HepG2 (cell line): ENCODE results near the gene ZNF567. TPM values are rescaled to one million over a fixed set of nuclear protein-coding genes. Genes with fewer than 3 reads are reported as not detected.

Experiments
- ATF1 ChIP-seq: IDR thresholded peaks from 2 replicates; pipeline ENCODE4 v1.6.1; 2016; ENCODE audit warnings: mild to moderate bottlenecking, control low read depth
- HIVEP1 ChIP-seq: sonication (generic); formaldehyde crosslinking; IDR thresholded peaks from 2 replicates; pipeline ENCODE4 v1.4.0; 2020; ENCODE audit warnings: mild to moderate bottlenecking, missing genetic modification reagents
- KDM5A ChIP-seq: fragments of 200-600 bp; sonication (generic); IDR thresholded peaks from 2 replicates; pipeline ENCODE4 v1.7.0; 2018; ENCODE audit warnings: antibody characterized with exemption, mild to moderate bottlenecking, low read length, borderline replicate concordance
- MAF1 ChIP-seq: sonication (generic); formaldehyde crosslinking; IDR thresholded peaks from 2 replicates; pipeline ENCODE4 v1.5.0; 2020; ENCODE audit warnings: missing genetic modification reagents, borderline replicate concordance
- MIER3 ChIP-seq: IDR thresholded peaks from 2 replicates; pipeline ENCODE4 v1.6.1; 2016; ENCODE audit warnings: missing compliant biosample characterization, borderline replicate concordance
- NR2C2 ChIP-seq: sonication (generic); formaldehyde crosslinking; IDR thresholded peaks from 2 replicates; pipeline ENCODE4 v1.4.0; 2020; ENCODE audit warnings: missing genetic modification reagents, mild to moderate bottlenecking, moderate library complexity, borderline replicate concordance
- THAP11 ChIP-seq: IDR thresholded peaks from 2 replicates; pipeline ENCODE4 v1.6.1; 2016; ENCODE audit warnings: missing biosample characterization, missing genetic modification reagents
- TOE1 ChIP-seq: sonication (generic); formaldehyde crosslinking; IDR thresholded peaks from 2 replicates; pipeline ENCODE4 v1.4.0; 2020; ENCODE audit warnings: mild to moderate bottlenecking, missing genetic modification reagents
- YY1 ChIP-seq: IDR thresholded peaks from 2 replicates; pipeline ENCODE4 v1.6.1; 2011; ENCODE audit warnings: low read length, low read depth, moderate library complexity, mild to moderate bottlenecking; ENCODE audit not compliant: insufficient read depth, insufficient replicate concordance
- ZEB1 ChIP-seq: IDR thresholded peaks from 2 replicates; pipeline ENCODE4 v1.6.1; 2012; ENCODE audit warnings: mild to moderate bottlenecking, low read depth, inconsistent platforms; ENCODE audit not compliant: insufficient replicate concordance
- ZFP1 ChIP-seq: IDR thresholded peaks from 2 replicates; pipeline ENCODE4 v1.6.1; 2016
- ZNF234 ChIP-seq: sonication (generic); formaldehyde crosslinking; conservative IDR thresholded peaks from 2 replicates; pipeline ENCODE4 v1.5.1; 2020; ENCODE audit warnings: mild to moderate bottlenecking, missing genetic modification reagents
- ZNF263 ChIP-seq: sonication (generic); formaldehyde crosslinking; IDR thresholded peaks from 2 replicates; pipeline ENCODE4 v1.4.0; 2020; ENCODE audit warnings: missing genetic modification reagents
- ZNF616 ChIP-seq: sonication (generic); formaldehyde crosslinking; IDR thresholded peaks from 2 replicates; pipeline ENCODE4 v1.5.0; 2020; ENCODE audit warnings: low read depth, mild to moderate bottlenecking, missing genetic modification reagents
- ZNF674 ChIP-seq: sonication (generic); formaldehyde crosslinking; IDR thresholded peaks from 2 replicates; pipeline ENCODE4 v1.5.0; 2020; ENCODE audit warnings: low read depth, mild to moderate bottlenecking, missing genetic modification reagents
- polyA plus RNA-seq, 8 experiments: library from polyadenylated mRNA; depleted of rRNA in 3 of 8; stranded (reverse) in 7 of 8; unstranded in 1 of 8; fragments of >200 nt; fragmentation: Illumina TruSeq in 4 of 8; extraction: Trizol in 4 of 8; gene quantifications; 2 replicates each; pipeline versions ENCODE4 v1.2.1 to v1.2.3, GENCODE V29; 2011 to 2016; ENCODE audit warnings: low read depth in 4 of 8, missing spikeins in 1 of 8, mixed read lengths in 1 of 8; ENCODE audit not compliant: insufficient read depth in 1 of 8
- total RNA-seq, 5 experiments: library from RNA; depleted of rRNA; stranded (reverse); fragments of >200 nt; fragmentation: Illumina TruSeq; extraction: Trizol; gene quantifications; 2 replicates each; pipeline ENCODE4 v1.2.3, GENCODE V29; 2016; ENCODE audit warnings: low read depth in 1 of 5
- TF ChIP-seq, protein P1 (sequence below): IDR thresholded peaks from 2 replicates; pipeline ENCODE4 v1.6.1; 2016
- TF ChIP-seq, protein P2 (sequence below): sonication (generic); formaldehyde crosslinking; IDR thresholded peaks from 2 replicates; pipeline ENCODE4 v1.5.0; 2020; ENCODE audit warnings: mild to moderate bottlenecking, missing genetic modification reagents, borderline replicate concordance
- TF ChIP-seq, protein P3 (sequence below): sonication (generic); formaldehyde crosslinking; IDR thresholded peaks from 2 replicates; pipeline ENCODE4 v1.9.0; 2021; ENCODE audit warnings: missing genetic modification reagents, borderline replicate concordance

Gene ZNF567
- total and polyA plus RNA-seq, 2 of the 13 experiments (the other 11 are each of a cell fraction or from before 2014, with no cell fraction given): 3.1 to 6.8 TPM

DNA sequence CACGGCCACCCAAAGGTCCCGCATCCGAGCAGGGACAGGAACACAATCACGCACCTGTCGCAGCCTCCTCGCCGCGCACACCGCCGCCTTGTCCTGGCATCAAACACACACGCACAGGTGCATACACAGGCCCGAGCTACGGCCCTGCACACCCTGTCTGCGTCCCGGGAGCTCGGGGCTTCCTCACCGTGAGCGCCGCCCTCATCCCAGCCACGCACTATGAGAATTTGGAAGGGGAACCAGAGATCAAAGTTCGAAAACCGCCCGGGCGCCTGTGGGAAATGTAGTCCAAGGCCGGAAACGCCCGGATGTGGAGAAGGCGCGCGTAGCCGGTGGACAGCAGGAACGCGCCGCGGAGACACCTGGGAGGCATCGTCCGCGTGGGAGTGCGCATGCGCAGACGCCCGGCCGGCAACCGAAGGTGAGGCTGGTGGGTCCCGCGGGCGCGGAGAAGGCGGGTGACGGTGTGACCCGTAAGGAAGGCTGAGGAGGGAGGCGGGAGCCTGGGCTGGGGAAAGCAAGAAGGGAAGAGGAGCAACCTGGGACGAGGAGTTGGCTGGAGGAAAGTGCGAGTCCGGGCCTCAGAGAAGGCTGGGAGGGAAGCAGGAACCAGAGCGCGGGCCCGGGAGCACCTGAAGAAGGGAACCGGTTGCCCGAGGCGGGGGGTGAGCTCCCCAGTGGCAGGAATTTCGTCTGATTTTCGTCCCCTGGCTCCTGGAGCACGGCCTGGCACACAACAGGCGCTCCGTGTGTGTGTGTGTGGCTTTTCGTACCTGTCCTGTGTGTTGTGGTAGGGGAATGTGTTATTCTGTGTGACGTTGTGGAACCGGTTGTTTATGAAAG is at the start of gene ZNF567 (continued):
- TF ChIP-seq, protein P1, sequence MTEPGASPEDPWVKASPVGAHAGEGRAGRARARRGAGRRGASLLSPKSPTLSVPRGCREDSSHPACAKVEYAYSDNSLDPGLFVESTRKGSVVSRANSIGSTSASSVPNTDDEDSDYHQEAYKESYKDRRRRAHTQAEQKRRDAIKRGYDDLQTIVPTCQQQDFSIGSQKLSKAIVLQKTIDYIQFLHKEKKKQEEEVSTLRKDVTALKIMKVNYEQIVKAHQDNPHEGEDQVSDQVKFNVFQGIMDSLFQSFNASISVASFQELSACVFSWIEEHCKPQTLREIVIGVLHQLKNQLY: no peak; the same call in 1 of the 2 replicates
- TF ChIP-seq THAP11 (CRISPR knock-in tag): peak; percentile 100
- peak; percentile 67; the same call in 1 of the 2 replicates for TF ChIP-seq MIER3
- peak; percentile 68; the same call in 1 of the 2 replicates for TF ChIP-seq ZNF263 (CRISPR knock-in tag)
- TF ChIP-seq, protein P2, sequence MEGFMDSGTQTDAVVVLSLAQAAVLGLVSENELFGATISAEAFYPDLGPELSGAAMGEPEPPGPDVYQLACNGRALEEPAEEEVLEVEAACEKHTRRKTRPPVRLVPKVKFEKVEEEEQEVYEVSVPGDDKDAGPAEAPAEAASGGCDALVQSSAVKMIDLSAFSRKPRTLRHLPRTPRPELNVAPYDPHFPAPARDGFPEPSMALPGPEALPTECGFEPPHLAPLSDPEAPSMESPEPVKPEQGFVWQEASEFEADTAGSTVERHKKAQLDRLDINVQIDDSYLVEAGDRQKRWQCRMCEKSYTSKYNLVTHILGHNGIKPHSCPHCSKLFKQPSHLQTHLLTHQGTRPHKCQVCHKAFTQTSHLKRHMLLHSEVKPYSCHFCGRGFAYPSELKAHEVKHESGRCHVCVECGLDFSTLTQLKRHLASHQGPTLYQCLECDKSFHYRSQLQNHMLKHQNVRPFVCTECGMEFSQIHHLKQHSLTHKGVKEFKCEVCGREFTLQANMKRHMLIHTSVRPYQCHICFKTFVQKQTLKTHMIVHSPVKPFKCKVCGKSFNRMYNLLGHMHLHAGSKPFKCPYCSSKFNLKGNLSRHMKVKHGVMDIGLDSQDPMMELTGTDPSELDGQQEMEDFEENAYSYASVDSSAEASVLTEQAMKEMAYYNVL (CRISPR knock-in tag): no peak
- 0 out of 2 replicates have a peak, but pooled peaks have one; percentile 44 for TF ChIP-seq ZFP1 (CRISPR knock-in tag)
- TF ChIP-seq HIVEP1 (CRISPR knock-in tag): peak; percentile 80
- TF ChIP-seq YY1: peak; percentile 64
- TF ChIP-seq KDM5A: peak; percentile 64; the same call in 1 of the 2 replicates
- 0 out of 2 replicates have a peak, but pooled peaks have one; percentile 32 for TF ChIP-seq MAF1 (CRISPR knock-in tag)
- TF ChIP-seq ZNF674: no peak
- TF ChIP-seq ZNF616 (CRISPR knock-in tag): 0 out of 2 replicates have a peak, but pooled peaks have one; percentile 22
- peak; percentile 97 for TF ChIP-seq NR2C2 (CRISPR knock-in tag)
- TF ChIP-seq ZNF234 (CRISPR knock-in tag): no peak
- TF ChIP-seq ZEB1: peak; percentile 28
- no peak for TF ChIP-seq ATF1 (CRISPR knock-in tag)
- TF ChIP-seq TOE1 (CRISPR knock-in tag): no peak
- TF ChIP-seq, protein P3, sequence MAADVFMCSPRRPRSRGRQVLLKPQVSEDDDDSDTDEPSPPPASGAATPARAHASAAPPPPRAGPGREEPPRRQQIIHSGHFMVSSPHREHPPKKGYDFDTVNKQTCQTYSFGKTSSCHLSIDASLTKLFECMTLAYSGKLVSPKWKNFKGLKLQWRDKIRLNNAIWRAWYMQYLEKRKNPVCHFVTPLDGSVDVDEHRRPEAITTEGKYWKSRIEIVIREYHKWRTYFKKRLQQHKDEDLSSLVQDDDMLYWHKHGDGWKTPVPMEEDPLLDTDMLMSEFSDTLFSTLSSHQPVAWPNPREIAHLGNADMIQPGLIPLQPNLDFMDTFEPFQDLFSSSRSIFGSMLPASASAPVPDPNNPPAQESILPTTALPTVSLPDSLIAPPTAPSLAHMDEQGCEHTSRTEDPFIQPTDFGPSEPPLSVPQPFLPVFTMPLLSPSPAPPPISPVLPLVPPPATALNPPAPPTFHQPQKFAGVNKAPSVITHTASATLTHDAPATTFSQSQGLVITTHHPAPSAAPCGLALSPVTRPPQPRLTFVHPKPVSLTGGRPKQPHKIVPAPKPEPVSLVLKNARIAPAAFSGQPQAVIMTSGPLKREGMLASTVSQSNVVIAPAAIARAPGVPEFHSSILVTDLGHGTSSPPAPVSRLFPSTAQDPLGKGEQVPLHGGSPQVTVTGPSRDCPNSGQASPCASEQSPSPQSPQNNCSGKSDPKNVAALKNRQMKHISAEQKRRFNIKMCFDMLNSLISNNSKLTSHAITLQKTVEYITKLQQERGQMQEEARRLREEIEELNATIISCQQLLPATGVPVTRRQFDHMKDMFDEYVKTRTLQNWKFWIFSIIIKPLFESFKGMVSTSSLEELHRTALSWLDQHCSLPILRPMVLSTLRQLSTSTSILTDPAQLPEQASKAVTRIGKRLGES (CRISPR knock-in tag): 0 out of 2 replicates have a peak, but pooled peaks have one; percentile 29
